Thyroid gland (tissue), 4 donors: ENCODE data around the gene GLB1L3. TPM values are rescaled to one million over a fixed set of nuclear protein-coding genes. Genes with fewer than 3 reads are reported as not detected.

ENCODE experiments used
- DNase-seq, 2 donors: peaks; one replicate each; pipeline ENCODE4 v3.0.0-alpha.2; 2019
- H3K27ac ChIP-seq, 3 donors: fragments of 200-600 bp; sonication (generic); 1 replicate in 2 of 3; 2 replicates in 1 of 3; pipeline ENCODE4 v1.5.1; 2016 to 2019; ENCODE audit warnings: mild to moderate bottlenecking in 1 of 3, moderate library complexity in 1 of 3
- H3K27me3 ChIP-seq: fragments of 200-600 bp; sonication (generic); one replicate; pipeline ENCODE4 v1.5.1; 2019
- H3K36me3 ChIP-seq, 2 donors: fragments of 200-600 bp; sonication (generic); one replicate each; pipeline ENCODE4 v1.5.1; 2016 to 2019
- H3K4me1 ChIP-seq, 2 donors: fragments of 200-600 bp; sonication (generic); one replicate each; pipeline ENCODE4 v1.5.1; 2017 to 2019
- H3K4me3 ChIP-seq, 3 donors: fragments of 200-600 bp; sonication (generic); replicated peaks in 1 of 3; 1 replicate in 2 of 3; 2 replicates in 1 of 3; pipeline ENCODE4 v1.5.1; 2016; ENCODE audit warnings: mild to moderate bottlenecking in 1 of 3
- H3K9me3 ChIP-seq: fragments of 200-600 bp; sonication (generic); one replicate; pipeline ENCODE4 v1.5.1; 2017
- CTCF ChIP-seq, 6 experiments: fragments of 200-600 bp in 3 of 6; fragments of 450-650 bp in 3 of 6; sonication (generic) in 3 of 6; IDR thresholded peaks; one replicate each; pipeline ENCODE4 v1.5.1; 2016 to 2019; ENCODE audit warnings: antibody characterized with exemption in 6 of 6, mild to moderate bottlenecking in 2 of 6, inconsistent platforms in 1 of 6, moderate library complexity in 1 of 6
- POLR2A ChIP-seq, 2 donors: fragments of 450-650 bp; IDR thresholded peaks; one replicate each; pipeline ENCODE4 v1.6.1; 2017; ENCODE audit warnings: antibody characterized with exemption in 2 of 2, mild to moderate bottlenecking in 2 of 2, moderate library complexity in 1 of 2
- WGBS, 2 donors: methylation state at CpG; one replicate each; pipeline ENCODE4 v1.1.5; 2017; 5-methylcytosine and 5-hydroxymethylcytosine counted together
- intact Hi-C: fragments of 100-400 bp; cut with DNase I; formaldehyde crosslinking; loops from one replicate; pipeline ENCODE4 v1.15.1; 2023
- total RNA-seq, 4 donors: library from RNA; depleted of rRNA; stranded (reverse); fragments of >200 nt; gene quantifications; one replicate each; pipeline ENCODE4 v1.2.3, GENCODE V29; 2016

The GLB1L3 gene
- total RNA-seq, 4 donors from 2014 or later, result 0.63 to 2.0 (median 0.94) TPM

GRCh38 chr11:134237557-134237922 is 38.6 kb upstream of the GLB1L3 start:
- intact Hi-C loops, result no loop called here
- H3K4me3 ChIP-seq, result no peak overlapping the region
- H3K36me3 ChIP-seq, result peaks cover 5 to 18% of the 10 kb centered on the region in 2 donors
- TF ChIP-seq CTCF (IDR thresholded peaks at IDR 0.05), result no peak
- no peak for TF ChIP-seq POLR2A (IDR thresholded peaks at IDR 0.05)
- no peaks in the 10 kb centered on the region for H3K9me3 ChIP-seq
- no peaks in the 10 kb centered on the region for H3K4me1 ChIP-seq
- WGBS, 2 donors, result 85 to 88% methylated on average over 11 of the region's 11 CpGs
- DNase-seq, result no peak
- no peaks in the 10 kb centered on the region for H3K27me3 ChIP-seq
- H3K27ac ChIP-seq, result no peak overlapping the region

DNA sequence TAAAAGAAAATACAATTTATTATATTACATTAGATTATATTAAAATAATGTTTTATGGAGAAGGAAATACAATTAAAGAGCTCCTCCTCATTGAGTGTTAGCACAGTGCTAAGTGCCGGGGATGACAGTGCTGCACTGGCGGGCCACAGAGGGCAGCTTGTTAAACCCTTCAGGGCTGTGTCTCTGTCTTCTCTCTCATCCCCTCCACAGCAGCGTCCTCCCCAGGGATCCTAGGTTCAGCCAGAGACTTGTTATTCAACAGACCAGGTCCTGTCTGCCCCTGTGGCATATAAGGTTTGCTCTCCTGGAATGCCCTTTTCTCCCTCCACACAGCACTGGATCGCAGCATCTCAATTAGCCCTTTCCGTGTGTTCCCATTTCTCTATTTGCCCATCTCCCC is 37.2 kb upstream of the GLB1L3 start:
- Histone ChIP-seq H3K4me3 (no peak overlapping the region), H3K27me3 (no peaks in the 10 kb centered on the region), H3K9me3 (no peaks in the 10 kb centered on the region), H3K36me3 (peaks cover 14 to 31% of the 10 kb centered on the region in 2 donors), H3K4me1 (no peaks in the 10 kb centered on the region), H3K27ac (no peak overlapping the region)
- no peak for TF ChIP-seq POLR2A (IDR thresholded peaks at IDR 0.05)
- no peak for TF ChIP-seq CTCF (IDR thresholded peaks at IDR 0.05)
- intact Hi-C loops, result no loop called here
- WGBS, 2 donors, result 96% methylated on average over 5 of the region's 5 CpGs
- no peak for DNase-seq

DNA sequence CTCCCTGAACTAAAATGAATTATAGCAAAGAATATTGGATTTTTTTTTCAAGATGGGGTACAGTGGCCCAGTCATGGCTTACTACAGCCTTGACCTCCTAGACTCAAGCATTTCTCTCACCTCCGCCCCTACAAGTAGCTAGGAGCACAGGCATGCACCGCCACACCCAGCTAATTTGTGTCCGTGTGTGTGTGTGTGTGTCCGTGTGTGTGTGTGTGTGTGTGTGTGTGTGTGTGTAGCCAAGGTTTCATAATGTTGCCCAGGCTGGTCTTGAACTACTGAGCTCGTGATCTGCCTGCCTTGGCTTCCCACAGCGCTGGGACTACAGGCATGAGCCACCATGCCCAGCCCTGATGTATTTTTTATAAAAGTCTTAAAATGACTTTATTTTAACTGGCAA is 35.6 kb upstream of the GLB1L3 start:
- Histone ChIP-seq H3K36me3 (peaks cover 29 to 47% of the 10 kb centered on the region in 2 donors), H3K9me3 (no peaks in the 10 kb centered on the region), H3K4me3 (no peak overlapping the region), H3K27ac (no peak overlapping the region), H3K27me3 (no peaks in the 10 kb centered on the region), H3K4me1 (no peaks in the 10 kb centered on the region)
- no peak for TF ChIP-seq POLR2A (IDR thresholded peaks at IDR 0.05)
- no peak for TF ChIP-seq CTCF (IDR thresholded peaks at IDR 0.05)
- DNase-seq, result no peak
- 57 to 77% methylated on average over 5 to 6 of the region's 6 CpGs for WGBS, 2 donors
- intact Hi-C loops, result no loop called here

- Histone ChIP-seq H3K9me3 (no peaks in the 10 kb centered on the region), H3K4me3 (no peak overlapping the region), H3K27ac (no peak overlapping the region), H3K36me3 (peaks cover 41 to 55% of the 10 kb centered on the region in 2 donors), H3K27me3 (no peaks in the 10 kb centered on the region), H3K4me1 (no peaks in the 10 kb centered on the region)
- intact Hi-C loops, result no loop called here
- TF ChIP-seq CTCF (IDR thresholded peaks at IDR 0.05), result no peak
- no peak for TF ChIP-seq POLR2A (IDR thresholded peaks at IDR 0.05)
- 80 to 83% methylated on average over 9 of the region's 9 CpGs for WGBS, 2 donors
- no peak for DNase-seq
These were observed 33.8 kb upstream of the GLB1L3 start for GRCh38 chr11:134242376-134242775.

DNA sequence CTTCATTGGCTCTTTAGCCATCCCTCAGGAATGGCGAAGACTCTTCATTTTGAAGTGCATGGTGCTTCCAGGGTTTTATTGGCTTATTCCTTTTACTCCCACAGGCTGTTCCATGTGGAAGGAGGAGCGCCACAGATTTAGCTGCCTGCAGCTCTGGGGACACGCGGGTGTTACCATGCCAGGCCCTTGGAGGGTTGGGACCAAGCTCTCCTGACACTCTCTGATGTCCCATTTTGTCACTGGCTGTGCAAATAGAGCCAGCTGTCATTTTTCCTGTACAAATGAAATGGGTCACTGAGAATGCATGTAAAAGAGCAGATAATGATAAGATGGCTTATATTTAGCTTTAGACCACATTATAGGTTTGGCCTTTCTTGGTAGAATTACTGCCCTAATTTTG is 32.3 kb upstream of the GLB1L3 start:
- intact Hi-C loops, result no loop called here
- no peaks in the 10 kb centered on the region for H3K9me3 ChIP-seq
- H3K36me3 ChIP-seq, result peaks cover 54 to 70% of the 10 kb centered on the region in 2 donors
- H3K27me3 ChIP-seq, result no peaks in the 10 kb centered on the region
- no peak for TF ChIP-seq POLR2A (IDR thresholded peaks at IDR 0.05)
- no peak for TF ChIP-seq CTCF (IDR thresholded peaks at IDR 0.05)
- no peak overlapping the region for H3K4me3 ChIP-seq
- no peak for DNase-seq
- WGBS, 2 donors, result 96% methylated on average over 4 of the region's 4 CpGs
- no peak overlapping the region for H3K27ac ChIP-seq
- no peaks in the 10 kb centered on the region for H3K4me1 ChIP-seq
